CD4-positive, alpha-beta T cell treated with Interferon alpha-2 for 1 hour (primary cell): ENCODE measurements around the gene RRP36.
"Not testable (repeated sequence)": the region's sequence is repeated elsewhere in the genome, so short reads cannot be mapped to it uniquely, and the experiment has no call there.

Experiments
- DNase-seq, 2 donors: peaks; one replicate each; pipeline ENCODE4 v3.0.0-alpha.2; 2020 to 2022

RRP36 gene, protein sequence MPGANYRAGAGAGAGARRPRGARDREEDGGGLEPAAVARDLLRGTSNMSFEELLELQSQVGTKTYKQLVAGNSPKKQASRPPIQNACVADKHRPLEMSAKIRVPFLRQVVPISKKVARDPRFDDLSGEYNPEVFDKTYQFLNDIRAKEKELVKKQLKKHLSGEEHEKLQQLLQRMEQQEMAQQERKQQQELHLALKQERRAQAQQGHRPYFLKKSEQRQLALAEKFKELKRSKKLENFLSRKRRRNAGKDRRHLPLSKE

DNA sequence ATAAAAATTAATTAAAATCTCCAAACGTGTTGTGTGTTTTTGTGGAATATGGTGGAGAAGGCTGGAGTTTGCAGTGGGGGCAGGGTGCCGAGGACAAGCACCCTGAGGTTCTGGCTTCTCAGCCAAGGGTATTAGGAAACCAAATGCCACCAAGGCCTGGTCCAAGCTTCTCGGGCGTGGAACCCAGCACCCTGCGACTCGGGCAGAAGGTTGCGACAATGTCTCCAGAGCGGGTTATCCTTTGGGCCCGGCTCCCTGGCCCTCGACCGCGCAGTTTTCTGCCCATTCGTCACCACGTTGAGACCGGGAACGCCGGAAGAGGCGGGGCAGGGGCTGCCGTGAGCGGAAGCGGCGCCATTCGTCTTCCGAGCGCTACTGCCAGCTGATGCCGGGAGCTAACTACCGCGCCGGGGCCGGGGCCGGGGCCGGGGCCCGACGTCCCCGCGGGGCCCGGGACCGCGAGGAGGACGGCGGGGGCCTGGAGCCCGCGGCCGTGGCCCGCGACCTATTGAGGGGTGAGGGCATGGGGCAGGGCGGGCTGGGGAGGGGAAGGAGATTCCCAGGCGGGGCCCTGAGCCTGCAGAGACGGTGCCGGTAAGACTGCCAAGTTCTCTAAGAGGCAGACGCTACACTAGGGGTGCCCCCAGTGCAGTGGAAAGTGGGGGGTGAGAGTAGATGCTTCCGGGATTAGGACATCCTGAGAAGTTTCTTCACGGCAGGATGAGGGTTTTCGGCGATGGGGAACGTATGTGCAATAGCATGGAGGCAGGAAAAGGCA is at the start of gene RRP36:
Gene RRP36, plus strand, starts transcription at position 354 of the 778 bp plus-strand sequence. Its CDS starts 32 bp downstream, at position 386.
- peak; percentile 43 to 70 for DNase-seq

DNA sequence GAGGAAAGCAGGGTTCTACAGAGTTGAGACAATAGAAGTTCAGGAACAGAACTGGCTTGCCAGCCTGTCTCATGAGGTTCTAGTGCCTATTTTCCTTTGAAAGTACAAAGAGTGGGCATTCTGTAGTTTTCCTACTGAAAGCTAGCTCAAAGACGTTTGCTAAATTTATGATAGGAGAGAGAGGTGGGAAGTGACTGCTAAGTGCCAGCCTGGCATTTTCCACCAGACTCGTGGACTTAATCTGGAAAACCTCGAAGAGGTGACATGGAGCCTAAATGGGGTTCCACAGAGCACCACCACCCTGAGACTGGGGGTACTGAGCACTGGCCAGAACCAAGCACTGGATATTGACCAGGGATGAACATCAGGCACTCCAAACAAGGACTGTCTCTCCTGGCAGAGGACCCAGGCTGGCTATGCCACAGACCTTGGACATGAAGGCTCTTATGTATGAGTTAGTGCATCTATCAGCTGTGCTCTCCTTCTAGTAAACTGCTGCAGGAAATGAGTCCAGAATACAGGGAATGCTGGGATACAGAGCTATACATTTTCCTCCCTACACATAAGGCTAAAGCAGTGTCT is 49.6 kb upstream of the RRP36 start:
- DNase-seq = no peak

- DNase-seq = no peak
These were observed 47.5 kb upstream of the RRP36 start for GRCh38 chr6:42973926-42974325.

GRCh38 chr6:42974919-42975505 is 46.4 kb upstream of the RRP36 start:
- no peak for DNase-seq

DNA sequence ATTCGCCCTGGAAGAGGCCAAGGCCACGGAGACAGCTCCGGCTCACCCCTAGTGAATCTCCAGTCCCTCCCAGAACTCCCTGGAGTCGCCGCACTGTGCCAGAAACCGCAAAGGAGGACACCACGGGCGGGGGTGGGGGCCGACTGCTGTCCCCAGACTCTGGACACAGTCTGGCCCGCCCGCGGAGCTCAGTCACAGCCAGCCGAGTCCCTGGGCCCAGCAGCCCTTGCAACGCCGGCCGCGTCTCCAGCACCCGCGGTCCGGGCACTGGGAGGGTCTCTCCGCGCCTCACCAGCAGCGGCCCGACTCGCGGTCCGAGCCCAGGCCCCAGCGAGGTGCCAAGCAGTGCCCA is 43.0 kb upstream of the RRP36 start:
- no peak for DNase-seq

DNA sequence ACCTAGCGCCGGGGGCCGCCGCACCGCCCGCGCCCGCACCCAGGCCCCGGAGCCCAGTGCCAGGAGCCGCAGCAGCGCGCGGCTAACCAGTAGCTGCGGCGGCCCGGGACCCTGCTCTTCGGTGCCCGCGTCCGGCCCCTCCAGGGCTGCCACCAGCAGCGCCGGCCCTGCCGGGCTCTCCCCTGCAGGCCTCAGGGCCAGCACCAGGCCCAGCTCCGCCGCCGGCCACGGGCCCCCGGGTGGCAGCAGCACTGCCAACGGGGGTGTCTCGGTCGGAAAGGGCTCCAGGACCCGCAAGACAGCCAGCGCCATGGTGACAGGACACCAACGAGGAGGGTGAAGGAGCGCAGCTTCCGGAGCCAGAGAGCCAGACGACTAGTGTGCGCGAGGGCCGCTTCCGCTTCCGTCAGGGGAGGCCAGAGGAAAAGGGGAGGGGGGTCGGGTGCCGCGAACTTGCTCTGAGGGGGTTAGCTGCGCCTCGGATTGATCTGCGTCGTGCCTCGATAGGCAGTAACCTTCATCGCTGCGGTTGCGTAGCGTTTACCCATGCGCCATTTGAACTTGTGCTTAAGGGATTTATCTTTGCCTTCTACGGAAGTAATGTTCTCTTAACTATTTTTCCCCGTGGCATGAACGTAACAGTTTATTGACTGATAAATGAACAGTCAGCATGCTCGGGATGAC is 42.4 kb upstream of the RRP36 start, which contains the start of gene PEX6:
Gene PEX6, minus strand, starts transcription at position 343 of the 684 bp plus-strand sequence. Its CDS starts 31 bp downstream, at position 312.
- DNase-seq = peak; percentile 93

- DNase-seq = no peak
These were observed 41.8 kb upstream of the RRP36 start for GRCh38 chr6:42979523-42980177.

DNA sequence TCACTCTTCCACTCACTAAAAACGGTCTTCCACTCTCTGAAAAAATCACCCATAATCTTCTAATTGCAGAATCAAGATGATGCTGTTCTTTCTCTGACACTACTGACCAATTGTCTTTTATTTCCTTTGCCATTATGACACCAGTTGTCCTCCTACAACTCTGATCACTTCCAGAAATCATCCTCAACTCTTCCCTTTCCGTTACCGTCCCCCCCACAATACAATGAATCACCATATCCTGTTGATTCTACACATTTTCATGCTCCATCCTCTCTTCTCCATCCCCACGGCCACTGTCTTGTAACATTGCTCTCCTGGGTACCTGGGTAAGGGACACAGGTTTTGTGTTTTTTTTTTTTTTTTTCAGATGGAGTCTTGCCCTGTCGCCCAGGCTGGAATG is 39.6 kb upstream of the RRP36 start:
- DNase-seq = no peak

DNA sequence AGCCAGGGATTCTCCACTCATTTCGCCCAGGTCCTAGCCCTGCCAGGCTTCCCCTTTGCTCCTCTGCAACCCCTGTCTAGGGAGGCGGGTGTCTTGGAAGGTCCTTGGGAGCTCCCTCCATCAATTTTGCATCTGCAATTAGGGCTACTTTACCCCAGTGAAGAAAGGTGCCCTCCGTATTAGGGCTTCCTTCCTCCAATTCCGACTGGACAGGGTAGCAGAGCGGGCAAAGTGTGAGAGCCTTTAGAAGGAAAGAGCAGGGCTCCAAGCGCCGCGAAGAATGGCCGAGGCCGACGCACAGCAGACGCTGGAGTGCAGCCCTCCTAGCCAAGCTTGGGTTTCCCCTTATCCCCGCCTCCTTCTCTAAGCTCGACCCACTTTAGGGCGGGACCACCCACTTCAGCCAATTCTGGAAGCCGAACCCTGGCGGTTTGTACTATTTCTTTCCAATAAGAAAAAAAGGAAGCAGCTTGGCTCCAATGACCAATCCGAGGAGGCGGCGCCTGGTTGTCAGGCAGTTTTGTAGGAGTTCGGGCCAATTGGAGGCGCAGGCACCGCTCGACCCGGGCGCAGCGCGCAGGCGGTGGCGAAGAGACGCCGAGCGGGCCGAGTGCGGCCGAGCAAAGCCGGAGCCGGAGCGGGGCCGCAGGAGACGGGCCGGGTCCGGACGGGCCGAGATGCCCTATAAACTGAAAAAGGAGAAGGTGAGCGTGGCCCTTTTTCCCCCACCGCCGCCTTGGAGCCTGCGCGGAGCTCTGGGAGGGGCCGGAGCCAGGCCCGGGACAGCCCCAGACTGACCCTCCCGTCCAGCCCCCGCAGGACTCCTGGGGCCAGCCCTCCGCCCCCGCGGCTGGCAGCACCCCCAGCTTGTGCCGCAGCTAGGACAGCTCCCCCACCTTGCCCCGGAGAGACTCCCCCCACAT is 37.2 kb upstream of the RRP36 start, which contains the start of gene PPP2R5D:
Gene PPP2R5D, plus strand, starts transcription at position 570 of the 923 bp plus-strand sequence. Its CDS starts 108 bp downstream, at position 678.
- peak; percentile 98 to 99 for DNase-seq

- DNase-seq = peak in 1 of 2 donors; percentile 20
These were observed 36.4 kb upstream of the RRP36 start for GRCh38 chr6:42984924-42985475.

DNA sequence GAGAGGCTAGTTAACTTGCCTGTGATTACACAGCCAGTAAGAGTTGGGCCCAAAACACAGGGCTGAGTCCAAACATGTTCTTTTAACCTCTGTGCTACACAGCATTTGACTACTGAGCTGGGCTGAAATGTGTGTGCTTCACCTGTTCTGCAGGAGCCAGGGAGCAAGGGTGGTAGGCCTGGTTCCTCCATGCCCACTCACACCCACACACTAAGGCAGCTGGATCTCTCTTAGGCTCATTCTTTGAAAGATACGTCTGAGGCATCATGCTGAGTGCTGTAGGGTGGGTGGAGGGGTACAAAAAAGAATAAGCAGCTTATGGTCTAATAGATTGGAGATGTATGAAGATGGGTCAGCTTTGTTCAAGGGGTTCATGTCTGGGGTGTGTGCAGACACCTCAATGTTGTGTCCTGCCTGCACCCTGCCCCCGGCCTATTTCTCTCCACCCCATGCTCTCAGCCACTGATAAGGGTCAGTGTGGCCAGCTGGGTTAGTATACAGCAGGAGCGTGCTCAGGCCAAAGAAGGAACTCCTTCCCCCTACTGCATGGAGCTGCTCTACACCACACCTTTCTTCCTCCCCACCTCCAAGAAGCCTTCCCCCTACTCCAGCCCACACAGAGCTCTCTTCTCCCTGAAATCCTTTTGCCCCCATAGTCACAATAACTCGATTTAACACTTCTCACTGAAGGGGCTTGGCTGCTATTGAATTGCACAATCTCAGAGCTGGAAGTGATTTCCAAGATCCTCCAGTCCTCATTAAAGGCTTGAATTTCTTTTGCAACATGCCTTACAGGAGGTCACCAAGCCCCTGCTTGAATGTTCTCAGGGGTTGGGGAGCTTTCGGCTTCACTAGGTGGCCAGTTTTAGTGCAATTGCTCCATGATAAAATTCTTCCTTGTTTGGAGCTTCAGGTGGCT is 33.6 kb upstream of the RRP36 start:
- no peak for DNase-seq

GRCh38 chr6:42988486-42989020 is 32.9 kb upstream of the RRP36 start:
- DNase-seq = no peak

DNA sequence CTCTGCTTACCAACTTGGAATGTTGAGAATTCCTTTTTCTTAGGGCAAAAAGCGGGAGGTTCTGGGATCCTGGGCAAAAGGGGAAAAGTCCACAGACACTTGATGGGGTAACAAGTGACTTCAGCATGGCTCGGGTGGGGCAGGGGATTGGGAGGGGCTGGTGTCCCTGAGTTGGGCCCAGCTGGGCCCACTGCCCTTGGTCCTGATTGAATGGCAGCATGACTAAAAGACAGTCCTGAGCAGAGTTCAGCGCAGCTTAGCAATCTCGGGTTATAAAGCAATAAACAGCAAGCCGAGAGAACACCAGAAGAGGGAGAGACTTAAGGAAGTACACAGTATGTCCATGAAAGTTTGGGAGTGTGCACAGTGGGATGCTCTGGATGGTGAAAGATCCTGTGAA is 31.5 kb upstream of the RRP36 start:
- no peak for DNase-seq

GRCh38 chr6:42993445-42993844 is 28.0 kb upstream of the RRP36 start:
- no peak for DNase-seq

DNA sequence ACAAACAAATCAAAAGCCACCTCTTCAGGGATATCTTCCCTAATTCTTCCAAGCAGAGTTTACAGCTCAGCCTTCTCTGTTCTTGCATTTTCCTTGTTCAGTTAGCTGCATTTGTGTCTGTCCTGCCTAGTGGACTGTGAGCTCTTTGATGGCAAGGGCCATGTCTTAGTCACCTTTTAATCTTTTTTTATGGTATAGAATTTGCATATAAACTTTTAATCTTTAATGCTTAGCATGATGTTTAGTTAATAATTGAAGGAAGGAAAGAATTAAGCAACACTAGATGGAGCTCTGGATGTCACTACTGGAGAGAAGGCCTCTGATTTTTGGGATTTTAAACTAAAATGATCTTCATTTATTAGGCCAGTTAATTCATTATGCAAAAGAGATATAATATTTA is 24.9 kb upstream of the RRP36 start:
- DNase-seq = no peak

- DNase-seq = not testable (repeated sequence)
These were observed 23.2 kb upstream of the RRP36 start for GRCh38 chr6:42998205-42998604.

DNA sequence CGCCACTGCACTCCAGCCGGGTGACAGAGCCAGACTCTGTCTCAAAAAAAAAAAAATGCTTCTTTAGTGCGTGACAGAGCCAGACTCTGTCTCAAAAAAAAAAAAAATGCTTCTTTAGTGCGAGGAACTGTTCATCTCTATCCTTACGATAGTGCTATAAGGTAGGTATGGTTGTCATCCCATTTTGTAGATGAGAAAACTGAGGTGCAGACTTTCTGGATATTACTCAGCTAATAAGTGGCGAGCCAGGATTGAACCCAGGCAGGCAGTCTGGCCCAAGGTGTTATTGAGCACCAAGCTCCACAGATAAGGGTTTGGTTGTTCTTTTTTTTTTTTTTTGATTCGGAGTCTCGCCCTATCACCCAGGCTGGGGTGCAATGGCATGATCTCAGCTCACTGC is 19.6 kb upstream of the RRP36 start:
- DNase-seq = no peak

- no peak for DNase-seq
These were observed 15.6 kb upstream of the RRP36 start for GRCh38 chr6:43005844-43006243.

- no peak for DNase-seq
These were observed 15.2 kb upstream of the RRP36 start for GRCh38 chr6:43006251-43006650.
